ENCODE results near the gene PLLP. TPM values are rescaled to one million over a fixed set of nuclear protein-coding genes. Genes with fewer than 3 reads are reported as not detected.

Gene PLLP
- polyA plus RNA-seq, 3 donors = 0.52 to 1.2 (median 0.97) TPM

DNA sequence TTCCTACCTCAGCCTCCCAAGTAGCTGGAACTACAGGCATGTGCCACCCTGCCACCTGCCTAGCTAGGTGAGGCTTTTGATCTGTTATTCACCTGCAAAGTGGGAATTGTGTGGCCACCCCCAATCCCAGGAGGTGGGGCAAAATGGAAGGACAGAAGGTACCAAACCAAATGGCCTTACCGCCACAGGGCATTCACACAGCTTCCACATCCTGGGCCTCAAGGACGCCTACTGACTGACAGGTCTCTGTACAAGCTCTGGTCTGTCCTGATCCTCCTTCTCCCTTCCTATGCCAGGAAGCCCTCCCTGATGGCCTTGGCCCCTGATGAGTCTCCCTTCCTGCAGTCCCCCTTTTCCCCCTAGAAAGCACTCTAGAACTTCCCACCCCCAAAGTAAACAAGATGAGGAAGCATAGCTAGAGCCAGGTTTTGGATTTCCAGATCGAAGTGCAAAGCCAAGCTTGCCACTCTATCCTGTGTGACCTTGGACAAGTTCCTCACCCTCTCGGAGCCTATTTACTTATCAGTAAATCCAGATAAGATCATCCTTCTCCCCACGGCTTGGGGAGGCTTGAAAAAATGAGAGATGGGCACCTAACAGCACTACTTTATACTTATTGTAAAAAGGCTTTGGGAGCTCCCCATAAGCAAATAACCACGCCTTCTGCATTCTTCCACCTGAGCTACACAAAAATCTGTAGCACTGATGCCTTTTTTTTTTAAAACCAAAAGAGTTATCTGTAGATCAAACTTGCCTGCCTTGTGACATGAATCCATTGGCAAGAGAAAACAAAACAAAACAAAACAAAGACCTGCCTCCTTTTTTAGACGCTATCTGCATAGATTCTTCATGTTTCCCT, 4.5 kb downstream of the PLLP start:
- peaks cover 42 to 58% of the 10 kb centered on the region in 2 donors for H3K4me1 ChIP-seq (ENCODE audit: control insufficient read depth in 1 of 2, insufficient read depth in 2 of 2, low read length in 2 of 2)
- no peak for DNase-seq
- no peak overlapping the region for H2AFZ ChIP-seq (ENCODE audit: insufficient read depth, low read depth, low read length, poor library complexity, severe bottlenecking)
- Mint-ChIP-seq H3K4me1 (peaks cover 54% of the 10 kb centered on the region), H3K36me3 (peaks cover 3 to 4% of the 10 kb centered on the region in 2 donors), H3K27me3 (ENCODE audit: low read depth in 3 of 3) (peaks cover 34 to 46% (median 42%) of the 10 kb centered on the region in 3 donors), H3K27ac (peak overlapping the region in 2 of 7 donors; percentile 6 to 14), H3K9me3 (peaks cover 0 to 14% (median 4%) of the 10 kb centered on the region in 7 donors), H3K4me3 (peak overlapping the region in 1 of 2 donors; percentile 36)
- peaks cover 11 to 31% of the 10 kb centered on the region in 2 donors for H3K27me3 ChIP-seq (ENCODE audit: control insufficient read depth in 2 of 2, insufficient read depth in 2 of 2, low read length in 2 of 2)
- peaks cover 0 to 4% of the 10 kb centered on the region in 2 donors for H3K9me3 ChIP-seq (replicated peaks in 1 of 2; ENCODE audit: control insufficient read depth in 1 of 2, insufficient read depth in 1 of 2, low read length in 2 of 2)
- no peak overlapping the region for H3K4me2 ChIP-seq (replicated peaks; ENCODE audit: extremely low read depth, low read length, poor library complexity, severe bottlenecking)
- intact Hi-C loops (cut with micrococcal nuclease) = loop anchor here in 1 of 2 donors (5.0 kb wide), 1 partner anchor 33 kb away; the partner anchor contains the start of gene ARL2BP
- H3K9ac ChIP-seq (ENCODE audit: insufficient read depth, low read length, poor library complexity, severe bottlenecking) = no peak overlapping the region
- no peak for TF ChIP-seq CTCF (IDR thresholded peaks at IDR 0.05)
- H3K79me2 ChIP-seq (ENCODE audit: insufficient read depth, low read length) = no peaks in the 10 kb centered on the region
- H3K27ac ChIP-seq (ENCODE audit: low read depth in 1 of 2, low read length in 2 of 2) = no peak overlapping the region
- H3K36me3 ChIP-seq (replicated peaks in 1 of 2; ENCODE audit: control insufficient read depth in 1 of 2, insufficient read depth in 2 of 2, low read length in 2 of 2) = no peaks in the 10 kb centered on the region
- 76% methylated on average over 5 of the region's 7 CpGs for WGBS (ENCODE audit: insufficient coverage)
- H4K20me1 ChIP-seq (ENCODE audit: insufficient read depth, low read length) = no peaks in the 10 kb centered on the region
- H3K4me3 ChIP-seq (replicated peaks in 1 of 3; ENCODE audit: low read depth in 2 of 3, low read length in 3 of 3) = no peak overlapping the region

GRCh38 chr16:57278494-57278893, 6.0 kb downstream of the PLLP start:
- Histone ChIP-seq H3K9ac (ENCODE audit: insufficient read depth, low read length, poor library complexity, severe bottlenecking) (no peak overlapping the region), H4K20me1 (ENCODE audit: insufficient read depth, low read length) (no peaks in the 10 kb centered on the region), H3K4me2 (replicated peaks; ENCODE audit: extremely low read depth, low read length, poor library complexity, severe bottlenecking) (no peak overlapping the region), H3K4me1 (ENCODE audit: control insufficient read depth in 1 of 2, insufficient read depth in 2 of 2, low read length in 2 of 2) (peaks cover 40 to 57% of the 10 kb centered on the region in 2 donors), H3K27ac (ENCODE audit: low read depth in 1 of 2, low read length in 2 of 2) (no peak overlapping the region), H3K36me3 (replicated peaks in 1 of 2; ENCODE audit: control insufficient read depth in 1 of 2, insufficient read depth in 2 of 2, low read length in 2 of 2) (no peaks in the 10 kb centered on the region), H3K9me3 (replicated peaks in 1 of 2; ENCODE audit: control insufficient read depth in 1 of 2, insufficient read depth in 1 of 2, low read length in 2 of 2) (no peaks in the 10 kb centered on the region), H2AFZ (ENCODE audit: insufficient read depth, low read depth, low read length, poor library complexity, severe bottlenecking) (no peak overlapping the region), H3K27me3 (ENCODE audit: control insufficient read depth in 2 of 2, insufficient read depth in 2 of 2, low read length in 2 of 2) (peaks cover 2 to 19% of the 10 kb centered on the region in 2 donors), H3K4me3 (replicated peaks in 1 of 3; ENCODE audit: low read depth in 2 of 3, low read length in 3 of 3) (no peak overlapping the region), H3K79me2 (ENCODE audit: insufficient read depth, low read length) (no peaks in the 10 kb centered on the region)
- intact Hi-C loops (cut with micrococcal nuclease) = no loop called here
- H3K36me3 Mint-ChIP-seq = peaks cover 0 to under 1% of the 10 kb centered on the region in 2 donors
- peaks cover 53% of the 10 kb centered on the region for H3K4me1 Mint-ChIP-seq
- no peak overlapping the region for H3K4me3 Mint-ChIP-seq
- 90% methylated on average over 2 of the region's 4 CpGs for WGBS (ENCODE audit: insufficient coverage)
- no peak for DNase-seq
- peaks cover 25 to 31% (median 30%) of the 10 kb centered on the region in 3 donors for H3K27me3 Mint-ChIP-seq (ENCODE audit: low read depth in 3 of 3)
- H3K9me3 Mint-ChIP-seq = peaks cover 0 to 8% (median 2%) of the 10 kb centered on the region in 7 donors
- no peak for TF ChIP-seq CTCF (IDR thresholded peaks at IDR 0.05)
- no peak overlapping the region for H3K27ac Mint-ChIP-seq

Measured in CD14-positive monocyte (primary cell).